Upper lobe of right lung (tissue), 1 donor: ENCODE data around the gene CDC45. TPM values are rescaled to one million over a fixed set of nuclear protein-coding genes. Genes with fewer than 3 reads are reported as not detected.
"Not testable (repeated sequence)": the region's sequence is repeated elsewhere in the genome, so short reads cannot be mapped to it uniquely, and the experiment has no call there.

ENCODE experiments used
- ATAC-seq: fragments of 200-7000 bp; cut with Tn5 transposase; one replicate; pipeline ENCODE4 v1.9.1; 2020; ENCODE audit warnings: mild to moderate bottlenecking, moderate library complexity
- DNase-seq: peaks from one replicate; pipeline ENCODE4 v3.0.0-alpha.2; 2020
- H3K27ac ChIP-seq: fragments of 200-600 bp; one replicate; pipeline ENCODE4 v1.8.0; 2022
- H3K27me3 ChIP-seq: fragments of 200-600 bp; one replicate; pipeline ENCODE4 v1.8.0; 2022; ENCODE audit warnings: mild to moderate bottlenecking
- H3K36me3 ChIP-seq: fragments of 200-600 bp; one replicate; pipeline ENCODE4 v1.8.0; 2022
- H3K4me1 ChIP-seq: fragments of 200-600 bp; one replicate; pipeline ENCODE4 v1.8.0; 2022
- H3K4me3 ChIP-seq: fragments of 200-600 bp; one replicate; pipeline ENCODE4 v1.8.0; 2022; ENCODE audit warnings: mild to moderate bottlenecking
- H3K9me3 ChIP-seq: fragments of 200-600 bp; one replicate; pipeline ENCODE4 v1.8.0; 2022
- CTCF ChIP-seq: fragments of 200-600 bp; IDR thresholded peaks from one replicate; pipeline ENCODE4 v1.8.0; 2022; ENCODE audit warnings: antibody characterized with exemption
- intact Hi-C: fragments of 100-400 bp; cut with DNase I; formaldehyde crosslinking; loops from one replicate; pipeline ENCODE4 v1.11.0; 2022
- total RNA-seq: library from RNA; stranded (reverse); fragmentation: NEBNext Ultra II Directional; extraction: Animal tissue kit (Norgen Biotek cat#: 25700); gene quantifications from one replicate; pipeline ENCODE4 v1.2.1, GENCODE V29; 2021
- donor health status: DM: no; HTN: yes; CAD: no; lungs with severe emphysema.

The CDC45 gene
- total RNA-seq, 1 donor from 2014 or later = 0.58 TPM

- ATAC-seq (no peak), DNase-seq (no peak)
- Histone ChIP-seq H3K36me3 (peaks cover 43% of the 10 kb centered on the region), H3K9me3 (no peaks in the 10 kb centered on the region), H3K4me1 (peaks cover 8% of the 10 kb centered on the region), H3K4me3 (no peak overlapping the region), H3K27ac (no peak overlapping the region), H3K27me3 (no peaks in the 10 kb centered on the region)
- intact Hi-C loops = no loop called here
- no peak for TF ChIP-seq CTCF
Measured at GRCh38 chr22:19440411-19441195, 39.1 kb upstream of the CDC45 start.

GRCh38 chr22:19442166-19442565, 37.6 kb upstream of the CDC45 start:
- DNase-seq (no peak), ATAC-seq (no peak)
- intact Hi-C loops = no loop called here
- Histone ChIP-seq H3K4me3 (no peak overlapping the region), H3K27me3 (no peaks in the 10 kb centered on the region), H3K4me1 (peaks cover 20% of the 10 kb centered on the region), H3K36me3 (peaks cover 29% of the 10 kb centered on the region), H3K9me3 (no peaks in the 10 kb centered on the region), H3K27ac (no peak overlapping the region)
- no peak for TF ChIP-seq CTCF

GRCh38 chr22:19443544-19444211, 36.0 kb upstream of the CDC45 start:
- no peak overlapping the region for H3K27ac ChIP-seq
- no peak for ATAC-seq
- DNase-seq = no peak
- no peaks in the 10 kb centered on the region for H3K9me3 ChIP-seq
- no peak for TF ChIP-seq CTCF
- H3K36me3 ChIP-seq = peaks cover 27% of the 10 kb centered on the region
- no peaks in the 10 kb centered on the region for H3K27me3 ChIP-seq
- H3K4me3 ChIP-seq = no peak overlapping the region
- intact Hi-C loops = no loop called here
- peaks cover 26% of the 10 kb centered on the region for H3K4me1 ChIP-seq

- ATAC-seq, DNase-seq, H3K4me3 ChIP-seq, H3K27ac ChIP-seq, intact Hi-C loops, H3K9me3 ChIP-seq, H3K27me3 ChIP-seq: not testable (repeated sequence)
- Histone ChIP-seq H3K4me1 (peaks cover 26% of the 10 kb centered on the region), H3K36me3 (peaks cover 27% of the 10 kb centered on the region)
Measured at GRCh38 chr22:19445279-19445982, 34.3 kb upstream of the CDC45 start.

GRCh38 chr22:19446603-19447329, 33.0 kb upstream of the CDC45 start:
- H3K27me3 ChIP-seq = no peaks in the 10 kb centered on the region
- peak overlapping the region; percentile 90 for H3K4me3 ChIP-seq
- intact Hi-C loops = no loop called here
- no peak for TF ChIP-seq CTCF
- peaks cover 26% of the 10 kb centered on the region for H3K4me1 ChIP-seq
- H3K9me3 ChIP-seq = no peaks in the 10 kb centered on the region
- ATAC-seq (peak; percentile 11), DNase-seq (no peak)
- H3K27ac ChIP-seq = peak overlapping the region; percentile 90
- peaks cover 24% of the 10 kb centered on the region for H3K36me3 ChIP-seq
